ENCODE data around the gene MTUS2. TPM values are rescaled to one million over a fixed set of nuclear protein-coding genes. Genes with fewer than 3 reads are reported as not detected.

Gene MTUS2
- total and polyA plus RNA-seq, 8 donors, result 0.12 to 28.1 (median 3.5) TPM; not detected in 1

GRCh38 chr13:29545988-29546387, 725.8 kb downstream of the MTUS2 start:
- Histone ChIP-seq H3K4me3 (no peak overlapping the region), H3K4me1 (peaks cover 0 to 17% (median 12%) of the 10 kb centered on the region in 4 donors), H3K9me3 (no peaks in the 10 kb centered on the region), H3K36me3 (peaks cover under 1 to 28% (median 14%) of the 10 kb centered on the region in 4 donors), H3K27ac (no peak overlapping the region), H3K27me3 (no peaks in the 10 kb centered on the region)
- DNase-seq, result no peak
- TF ChIP-seq CTCF (IDR thresholded peaks at IDR 0.05) (no peak), EP300 (IDR thresholded peaks at IDR 0.05) (no peak), POLR2A (IDR thresholded peaks at IDR 0.05) (no peak), POLR2AphosphoS5 (IDR thresholded peaks at IDR 0.05) (no peak)
- WGBS, 5 donors, result 91 to 96% (median 94%) methylated on average over 8 of the region's 8 CpGs
- intact Hi-C loops (cut with DNase I; ENCODE audit: low total_unique reads), result no loop called here

- TF ChIP-seq POLR2AphosphoS5 (IDR thresholded peaks at IDR 0.05) (no peak), CTCF (IDR thresholded peaks at IDR 0.05) (no peak), POLR2A (IDR thresholded peaks at IDR 0.05) (no peak), EP300 (IDR thresholded peaks at IDR 0.05) (no peak)
- Histone ChIP-seq H3K4me3 (no peak overlapping the region), H3K27me3 (no peaks in the 10 kb centered on the region), H3K4me1 (peaks cover 0 to 17% (median 12%) of the 10 kb centered on the region in 4 donors), H3K27ac (no peak overlapping the region), H3K9me3 (no peaks in the 10 kb centered on the region), H3K36me3 (peaks cover 4 to 35% (median 19%) of the 10 kb centered on the region in 4 donors)
- intact Hi-C loops (cut with DNase I; ENCODE audit: low total_unique reads), result no loop called here
- DNase-seq, result no peak
- WGBS, 5 donors, result 85 to 93% (median 93%) methylated on average over 8 of the region's 8 CpGs
Observed at GRCh38 chr13:29546662-29547061, 726.5 kb downstream of the MTUS2 start.

- Histone ChIP-seq H3K4me3 (no peak overlapping the region), H3K4me1 (peaks cover 0 to 17% (median 12%) of the 10 kb centered on the region in 4 donors), H3K27ac (no peak overlapping the region), H3K27me3 (no peaks in the 10 kb centered on the region), H3K36me3 (peaks cover 4 to 39% (median 22%) of the 10 kb centered on the region in 4 donors), H3K9me3 (no peaks in the 10 kb centered on the region)
- WGBS, 5 donors, result 64 to 81% (median 78%) methylated on average over 7 of the region's 7 CpGs
- no peak for DNase-seq
- intact Hi-C loops (cut with DNase I; ENCODE audit: low total_unique reads), result no loop called here
- TF ChIP-seq EP300 (IDR thresholded peaks at IDR 0.05), result no peak
- TF ChIP-seq POLR2AphosphoS5 (IDR thresholded peaks at IDR 0.05), result no peak
- TF ChIP-seq POLR2A (IDR thresholded peaks at IDR 0.05), result no peak
- TF ChIP-seq CTCF (IDR thresholded peaks at IDR 0.05), result no peak
Observed at GRCh38 chr13:29547153-29547552, 727.0 kb downstream of the MTUS2 start.

- TF ChIP-seq POLR2AphosphoS5 (IDR thresholded peaks at IDR 0.05) (peak in 2 of 3 donors; percentile 32 to 54), CTCF (IDR thresholded peaks at IDR 0.05) (no peak)
- intact Hi-C loops (cut with DNase I; ENCODE audit: low total_unique reads), result no loop called here
- Histone ChIP-seq H3K4me3 (no peak overlapping the region), H3K36me3 (peaks cover 4 to 54% (median 36%) of the 10 kb centered on the region in 4 donors), H3K4me1 (peaks cover 0 to 17% (median 12%) of the 10 kb centered on the region in 4 donors), H3K27ac (peak overlapping the region in 4 of 5 donors; percentile 45 to 65 (median 58)), H3K27me3 (no peaks in the 10 kb centered on the region), H3K9me3 (no peaks in the 10 kb centered on the region)
- WGBS, 5 donors, result 42 to 73% (median 43%) methylated on average over 7 of the region's 7 CpGs
- DNase-seq, result peak in 1 of 2 donors; percentile 93
Observed at GRCh38 chr13:29548722-29549121, 728.6 kb downstream of the MTUS2 start.

All from stomach (tissue), 9 donors.